ENCODE measurements around the gene AXIN1. TPM values are rescaled to one million over a fixed set of nuclear protein-coding genes. Genes with fewer than 3 reads are reported as not detected.

The AXIN1 gene
- total RNA-seq, 4 donors from 2014 or later: 11.1 to 19.0 (median 15.0) TPM

DNA sequence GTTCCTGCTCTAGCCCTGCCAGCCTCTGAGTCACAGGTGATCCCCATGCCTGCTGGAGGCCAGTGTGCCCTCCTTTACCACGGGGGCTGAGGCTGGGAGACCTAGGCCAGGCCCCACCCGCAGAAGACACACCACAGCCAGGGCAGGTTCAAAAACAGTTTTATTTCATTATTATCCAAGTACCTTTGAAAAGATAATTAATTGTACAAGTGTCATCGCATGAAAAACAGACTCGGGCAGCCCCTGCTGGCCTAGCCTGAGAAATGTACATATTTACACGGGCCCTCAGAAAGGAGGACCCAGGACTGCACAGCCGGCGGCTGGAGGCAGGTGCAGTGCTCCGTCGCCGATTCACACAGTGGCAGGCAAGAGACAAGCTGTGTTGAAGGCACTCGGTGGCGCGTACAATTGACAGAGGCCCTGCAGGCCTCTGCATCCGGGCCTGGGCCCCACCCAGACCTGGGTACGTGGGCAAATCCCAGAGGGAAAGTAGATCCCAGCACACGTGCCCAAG lies 65.2 kb downstream of the AXIN1 start:
- TF ChIP-seq, protein P1, sequence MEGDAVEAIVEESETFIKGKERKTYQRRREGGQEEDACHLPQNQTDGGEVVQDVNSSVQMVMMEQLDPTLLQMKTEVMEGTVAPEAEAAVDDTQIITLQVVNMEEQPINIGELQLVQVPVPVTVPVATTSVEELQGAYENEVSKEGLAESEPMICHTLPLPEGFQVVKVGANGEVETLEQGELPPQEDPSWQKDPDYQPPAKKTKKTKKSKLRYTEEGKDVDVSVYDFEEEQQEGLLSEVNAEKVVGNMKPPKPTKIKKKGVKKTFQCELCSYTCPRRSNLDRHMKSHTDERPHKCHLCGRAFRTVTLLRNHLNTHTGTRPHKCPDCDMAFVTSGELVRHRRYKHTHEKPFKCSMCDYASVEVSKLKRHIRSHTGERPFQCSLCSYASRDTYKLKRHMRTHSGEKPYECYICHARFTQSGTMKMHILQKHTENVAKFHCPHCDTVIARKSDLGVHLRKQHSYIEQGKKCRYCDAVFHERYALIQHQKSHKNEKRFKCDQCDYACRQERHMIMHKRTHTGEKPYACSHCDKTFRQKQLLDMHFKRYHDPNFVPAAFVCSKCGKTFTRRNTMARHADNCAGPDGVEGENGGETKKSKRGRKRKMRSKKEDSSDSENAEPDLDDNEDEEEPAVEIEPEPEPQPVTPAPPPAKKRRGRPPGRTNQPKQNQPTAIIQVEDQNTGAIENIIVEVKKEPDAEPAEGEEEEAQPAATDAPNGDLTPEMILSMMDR (IDR thresholded peaks at IDR 0.05; ENCODE audit: low read depth): no peak

GRCh38 chr16:286491-287297 lies 65.8 kb downstream of the AXIN1 start:
- TF ChIP-seq, protein P1 (IDR thresholded peaks at IDR 0.05; ENCODE audit: low read depth): no peak

- TF ChIP-seq, protein P1 (IDR thresholded peaks at IDR 0.05; ENCODE audit: low read depth): no peak
Measured at GRCh38 chr16:285146-286055, 67.1 kb downstream of the AXIN1 start.

- TF ChIP-seq, protein P1 (IDR thresholded peaks at IDR 0.05; ENCODE audit: low read depth): no peak
Measured at GRCh38 chr16:284204-285120, 68.1 kb downstream of the AXIN1 start.

DNA sequence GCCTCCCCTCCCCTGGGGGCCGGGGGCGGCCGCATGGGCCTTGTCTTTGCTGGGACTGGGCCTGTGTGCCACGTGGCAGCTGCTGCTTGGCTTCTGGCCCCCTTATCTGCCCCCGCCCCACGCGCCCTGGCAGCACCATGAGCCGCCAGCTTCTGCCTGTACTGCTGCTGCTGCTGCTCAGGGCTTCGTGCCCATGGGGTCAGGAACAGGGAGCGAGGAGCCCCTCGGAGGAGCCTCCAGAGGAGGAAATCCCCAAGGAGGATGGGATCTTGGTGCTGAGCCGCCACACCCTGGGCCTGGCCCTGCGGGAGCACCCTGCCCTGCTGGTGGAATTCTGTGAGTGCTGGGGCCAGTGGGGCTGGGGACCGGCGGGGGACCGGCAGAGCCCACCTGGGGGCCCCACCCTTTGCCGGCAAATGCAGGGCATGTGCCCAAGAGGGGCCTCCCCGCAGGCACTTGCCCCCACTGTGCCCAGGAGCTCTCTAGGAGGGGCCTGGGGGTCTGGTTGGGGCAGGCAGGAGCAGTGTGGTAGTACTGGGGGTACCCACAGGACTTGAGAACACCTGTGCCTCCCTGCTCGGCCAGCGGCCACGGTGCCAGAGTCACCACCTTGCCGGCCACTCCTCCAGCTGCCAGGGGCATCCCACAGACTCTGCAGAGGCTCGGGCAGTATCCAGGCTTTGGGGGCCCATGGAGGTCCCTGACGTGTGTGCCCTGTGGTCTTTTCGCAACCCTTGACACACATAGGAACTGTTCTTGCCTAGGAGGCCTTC lies 69.3 kb downstream of the AXIN1 start, which contains the start of gene PDIA2:
Gene PDIA2 (plus strand): TSS at position 132 of the 773 bp plus-strand sequence. CDS start 6 bp downstream, at position 138.
- TF ChIP-seq, protein P1 (IDR thresholded peaks at IDR 0.05; ENCODE audit: low read depth): no peak

DNA sequence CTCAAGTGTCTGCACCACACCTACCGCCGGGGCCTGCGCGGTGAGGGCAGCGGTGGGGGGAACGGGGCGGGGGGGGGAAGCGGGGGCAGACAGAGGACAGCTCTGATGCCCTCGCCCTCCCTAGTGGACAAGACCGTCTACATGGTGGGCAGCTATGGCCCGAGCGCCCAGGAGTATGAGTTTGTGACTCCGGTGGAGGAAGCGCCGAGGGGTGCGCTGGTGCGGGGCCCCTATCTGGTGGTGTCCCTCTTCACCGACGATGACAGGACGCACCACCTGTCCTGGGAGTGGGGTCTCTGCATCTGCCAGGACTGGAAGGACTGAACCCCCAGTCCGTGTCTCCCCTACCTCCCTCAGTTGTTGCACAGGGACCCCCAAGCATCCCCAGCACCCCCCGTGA lies 70.0 kb downstream of the AXIN1 start:
- TF ChIP-seq, protein P1 (IDR thresholded peaks at IDR 0.05; ENCODE audit: low read depth): no peak
